Measurements from ENCODE around the gene TAB3. TPM values are rescaled to one million over a fixed set of nuclear protein-coding genes. Genes with fewer than 3 reads are reported as not detected.

The TAB3 gene
- total and polyA plus RNA-seq, 12 donors = 7.0 to 44.6 (median 22.1) TPM

DNA sequence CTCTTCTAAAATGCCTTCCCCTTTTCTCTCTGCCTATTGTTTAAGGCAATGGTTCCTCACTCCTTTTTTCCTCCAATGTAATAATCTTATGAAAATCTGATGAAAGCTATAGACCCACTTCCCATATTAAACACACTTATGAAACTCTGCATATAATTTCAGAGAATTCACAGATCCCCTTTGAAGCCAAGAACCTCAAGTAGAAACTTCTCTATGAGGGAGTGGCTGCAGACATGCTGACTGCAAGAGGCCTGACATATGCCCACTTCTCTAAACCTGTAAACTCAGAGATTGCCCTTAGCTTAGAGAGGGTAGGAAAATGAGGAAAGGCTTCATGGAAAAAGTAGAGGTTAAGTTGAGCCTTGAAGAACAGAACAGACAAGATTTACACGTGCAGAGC is 37.6 kb downstream of the TAB3 start:
- WGBS, 4 donors = 40 to 79% (median 63%) methylated on average over 1 of the region's 1 CpG
- Histone ChIP-seq H3K4me1 (replicated peaks in 1 of 2) (no peaks in the 10 kb centered on the region), H3K27me3 (no peaks in the 10 kb centered on the region), H3K27ac (no peak overlapping the region), H3K9me3 (replicated peaks in 1 of 3) (no peaks in the 10 kb centered on the region), H3K4me3 (no peak overlapping the region), H3K36me3 (replicated peaks in 1 of 2) (peaks cover 0 to 8% of the 10 kb centered on the region in 2 donors)
- TF ChIP-seq, protein P1, sequence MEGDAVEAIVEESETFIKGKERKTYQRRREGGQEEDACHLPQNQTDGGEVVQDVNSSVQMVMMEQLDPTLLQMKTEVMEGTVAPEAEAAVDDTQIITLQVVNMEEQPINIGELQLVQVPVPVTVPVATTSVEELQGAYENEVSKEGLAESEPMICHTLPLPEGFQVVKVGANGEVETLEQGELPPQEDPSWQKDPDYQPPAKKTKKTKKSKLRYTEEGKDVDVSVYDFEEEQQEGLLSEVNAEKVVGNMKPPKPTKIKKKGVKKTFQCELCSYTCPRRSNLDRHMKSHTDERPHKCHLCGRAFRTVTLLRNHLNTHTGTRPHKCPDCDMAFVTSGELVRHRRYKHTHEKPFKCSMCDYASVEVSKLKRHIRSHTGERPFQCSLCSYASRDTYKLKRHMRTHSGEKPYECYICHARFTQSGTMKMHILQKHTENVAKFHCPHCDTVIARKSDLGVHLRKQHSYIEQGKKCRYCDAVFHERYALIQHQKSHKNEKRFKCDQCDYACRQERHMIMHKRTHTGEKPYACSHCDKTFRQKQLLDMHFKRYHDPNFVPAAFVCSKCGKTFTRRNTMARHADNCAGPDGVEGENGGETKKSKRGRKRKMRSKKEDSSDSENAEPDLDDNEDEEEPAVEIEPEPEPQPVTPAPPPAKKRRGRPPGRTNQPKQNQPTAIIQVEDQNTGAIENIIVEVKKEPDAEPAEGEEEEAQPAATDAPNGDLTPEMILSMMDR (IDR thresholded peaks at IDR 0.05) = no peak
- TF ChIP-seq POLR2A (IDR thresholded peaks at IDR 0.05) = no peak
- DNase-seq = no peak
- intact Hi-C loops (cut with DNase I) = no loop called here

DNA sequence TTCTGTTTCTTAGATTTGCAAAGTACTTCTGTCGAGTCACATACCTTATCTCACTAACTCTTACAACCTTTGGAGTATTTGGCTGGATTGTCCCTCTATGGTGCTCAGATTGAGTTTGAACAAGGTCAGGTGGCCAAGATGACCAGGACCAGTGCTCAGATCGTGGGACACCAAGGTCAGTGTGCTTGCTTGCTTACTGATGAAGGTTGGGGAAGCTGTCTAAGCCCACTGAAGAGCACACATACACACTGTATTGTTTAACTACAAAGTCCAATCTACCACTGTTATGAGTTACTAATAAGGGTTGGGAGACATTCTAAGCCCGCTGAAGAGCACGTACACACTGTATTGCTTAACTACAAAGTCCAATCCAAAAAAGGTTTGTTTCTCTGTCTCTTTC is 53.7 kb downstream of the TAB3 start:
- Histone ChIP-seq H3K27me3 (no peaks in the 10 kb centered on the region), H3K4me3 (no peak overlapping the region), H3K4me1 (replicated peaks in 1 of 2) (no peaks in the 10 kb centered on the region), H3K9me3 (replicated peaks in 1 of 3) (no peaks in the 10 kb centered on the region), H3K36me3 (replicated peaks in 1 of 2) (no peaks in the 10 kb centered on the region), H3K27ac (no peak overlapping the region)
- DNase-seq = no peak
- TF ChIP-seq, protein P1 (IDR thresholded peaks at IDR 0.05) = no peak
- WGBS, 4 donors = 74 to 90% (median 84%) methylated on average over 4 of the region's 4 CpGs
- intact Hi-C loops (cut with DNase I) = no loop called here

DNA sequence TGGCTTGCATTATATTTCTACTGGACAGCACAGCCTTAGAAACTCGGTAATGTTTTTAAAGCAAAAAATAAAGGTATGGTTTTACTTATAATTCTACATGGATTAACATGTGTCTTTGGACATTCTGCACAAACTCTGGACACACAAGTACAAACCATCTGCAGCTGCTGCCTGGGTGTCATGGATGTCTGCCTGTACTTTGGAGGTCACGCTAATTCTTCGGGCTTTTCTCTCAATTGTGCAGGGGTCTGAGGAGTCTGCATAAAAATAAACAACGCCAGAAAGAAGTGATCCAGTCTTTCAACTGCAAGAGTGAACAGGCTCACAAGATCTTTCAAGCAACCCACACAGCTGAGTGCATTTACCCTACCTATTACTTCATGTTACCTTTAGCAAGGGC is 55.2 kb downstream of the TAB3 start:
- WGBS, 4 donors = 79 to 99% (median 92%) methylated on average over 4 of the region's 4 CpGs
- H3K27ac ChIP-seq = no peak overlapping the region
- H3K4me3 ChIP-seq = no peak overlapping the region
- no peaks in the 10 kb centered on the region for H3K9me3 ChIP-seq (replicated peaks in 1 of 3)
- H3K36me3 ChIP-seq (replicated peaks in 1 of 2) = no peaks in the 10 kb centered on the region
- DNase-seq = no peak
- no peaks in the 10 kb centered on the region for H3K27me3 ChIP-seq
- intact Hi-C loops (cut with DNase I) = no loop called here
- no peak for TF ChIP-seq POLR2A (IDR thresholded peaks at IDR 0.05)
- TF ChIP-seq, protein P1 (IDR thresholded peaks at IDR 0.05) = no peak
- no peaks in the 10 kb centered on the region for H3K4me1 ChIP-seq (replicated peaks in 1 of 2)

DNA sequence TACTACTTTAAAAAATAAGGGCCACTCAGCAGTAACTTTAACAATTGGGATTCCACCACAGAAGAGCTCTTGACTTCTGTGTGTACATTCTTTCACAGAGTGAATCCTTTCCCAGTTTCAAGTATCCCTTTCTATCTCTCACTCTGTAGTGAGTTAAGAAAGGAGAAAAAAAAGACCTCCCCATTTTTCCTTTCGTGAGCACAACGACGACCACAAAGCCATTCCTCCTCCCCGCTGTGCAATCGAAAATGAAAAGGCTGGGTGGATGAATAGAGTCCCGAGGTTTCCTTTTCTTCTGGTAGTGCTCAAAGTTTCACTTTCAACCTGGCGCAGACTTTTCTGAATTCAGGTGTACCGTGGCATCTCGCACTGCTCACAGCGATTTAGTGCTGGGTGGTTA is 58.0 kb downstream of the TAB3 start:
- no peak for TF ChIP-seq POLR2A (IDR thresholded peaks at IDR 0.05)
- TF ChIP-seq, protein P1 (IDR thresholded peaks at IDR 0.05) = no peak
- no peak overlapping the region for H3K27ac ChIP-seq
- no peaks in the 10 kb centered on the region for H3K9me3 ChIP-seq (replicated peaks in 1 of 3)
- H3K27me3 ChIP-seq = no peaks in the 10 kb centered on the region
- DNase-seq = no peak
- WGBS, 4 donors = 67 to 92% (median 81%) methylated on average over 10 of the region's 10 CpGs
- H3K4me1 ChIP-seq (replicated peaks in 1 of 2) = no peaks in the 10 kb centered on the region
- no peak overlapping the region for H3K4me3 ChIP-seq
- H3K36me3 ChIP-seq (replicated peaks in 1 of 2) = no peaks in the 10 kb centered on the region
- intact Hi-C loops (cut with DNase I) = no loop called here

Data from adrenal gland (tissue), 12 donors.